GM18511 (cell line): ENCODE results near the gene NEUROD2.

Experiments
- ATAC-seq: cut with Tn5 transposase; IDR thresholded peaks from one replicate; pipeline ENCODE4 v1.9.1; 2021; ENCODE audit warnings: mild to moderate bottlenecking, moderate library complexity; ENCODE audit not compliant: unreplicated experiment

The NEUROD2 gene

DNA sequence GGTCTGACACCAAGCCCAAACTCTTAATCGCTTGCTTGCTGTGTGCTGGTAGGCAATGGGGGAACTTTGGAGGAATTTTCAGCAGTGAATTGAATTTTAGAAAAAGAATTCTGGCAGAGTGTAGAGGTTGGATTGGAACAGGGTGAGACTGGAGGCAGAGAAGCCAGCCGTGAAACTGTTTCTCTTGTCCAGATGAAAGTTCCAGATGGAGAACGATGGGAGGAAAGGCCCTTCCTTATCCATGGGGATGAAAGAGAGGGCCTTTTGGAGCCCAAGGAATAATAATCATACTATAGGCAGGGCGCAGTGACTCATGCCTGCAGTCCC lies 26.0 kb downstream of the NEUROD2 start:
- ATAC-seq: no peak

DNA sequence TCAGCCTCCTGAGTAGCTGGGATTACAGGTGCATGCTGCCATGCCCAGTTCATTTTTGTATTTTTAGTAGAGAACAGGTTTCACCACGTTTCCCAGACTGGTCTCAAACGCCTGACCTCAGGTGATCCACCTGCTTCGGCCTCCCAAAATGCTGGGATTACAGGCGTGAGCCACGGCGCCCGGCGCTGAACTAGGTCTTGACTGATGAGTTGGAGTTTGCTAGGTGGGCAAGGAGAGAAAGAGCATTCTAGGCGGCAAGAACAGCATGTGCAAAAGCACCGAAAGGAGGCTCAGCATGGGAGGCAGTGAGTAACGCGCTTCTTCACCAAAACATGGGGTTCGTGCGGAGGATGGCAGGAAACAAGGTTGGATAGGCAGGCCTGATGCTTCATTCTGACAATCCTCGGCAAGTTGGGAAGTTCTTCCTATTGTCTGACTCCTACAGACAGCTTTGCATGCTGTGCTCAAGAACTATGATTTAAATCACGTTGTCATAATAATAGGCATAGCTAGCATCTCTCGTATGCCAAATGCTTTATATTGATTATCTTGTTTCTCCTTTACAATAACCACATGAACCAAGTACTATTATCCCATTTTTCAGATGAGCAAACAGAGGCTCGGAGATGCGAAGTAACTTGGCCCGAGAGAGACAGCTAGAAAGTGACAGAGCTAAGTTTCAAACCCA lies 26.5 kb downstream of the NEUROD2 start:
- ATAC-seq: no peak

DNA sequence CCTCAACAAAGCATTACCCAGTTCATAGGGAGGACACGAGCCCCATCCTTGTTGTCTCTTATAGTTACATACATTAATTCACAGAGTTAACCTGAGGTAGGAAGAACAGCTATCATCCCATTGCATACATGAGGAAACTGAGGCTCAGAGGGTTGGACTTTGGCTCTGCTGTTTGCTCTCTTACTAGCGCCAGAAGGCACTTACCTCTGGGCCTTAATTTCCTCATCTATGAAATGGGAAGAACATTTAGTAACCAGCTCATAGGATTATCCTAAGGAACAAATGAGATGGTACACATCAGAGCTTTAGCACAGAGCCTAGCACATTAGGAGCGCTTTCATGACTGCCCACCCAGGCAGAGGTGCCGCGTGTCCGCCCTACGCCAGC lies 27.6 kb downstream of the NEUROD2 start:
- ATAC-seq: no peak

DNA sequence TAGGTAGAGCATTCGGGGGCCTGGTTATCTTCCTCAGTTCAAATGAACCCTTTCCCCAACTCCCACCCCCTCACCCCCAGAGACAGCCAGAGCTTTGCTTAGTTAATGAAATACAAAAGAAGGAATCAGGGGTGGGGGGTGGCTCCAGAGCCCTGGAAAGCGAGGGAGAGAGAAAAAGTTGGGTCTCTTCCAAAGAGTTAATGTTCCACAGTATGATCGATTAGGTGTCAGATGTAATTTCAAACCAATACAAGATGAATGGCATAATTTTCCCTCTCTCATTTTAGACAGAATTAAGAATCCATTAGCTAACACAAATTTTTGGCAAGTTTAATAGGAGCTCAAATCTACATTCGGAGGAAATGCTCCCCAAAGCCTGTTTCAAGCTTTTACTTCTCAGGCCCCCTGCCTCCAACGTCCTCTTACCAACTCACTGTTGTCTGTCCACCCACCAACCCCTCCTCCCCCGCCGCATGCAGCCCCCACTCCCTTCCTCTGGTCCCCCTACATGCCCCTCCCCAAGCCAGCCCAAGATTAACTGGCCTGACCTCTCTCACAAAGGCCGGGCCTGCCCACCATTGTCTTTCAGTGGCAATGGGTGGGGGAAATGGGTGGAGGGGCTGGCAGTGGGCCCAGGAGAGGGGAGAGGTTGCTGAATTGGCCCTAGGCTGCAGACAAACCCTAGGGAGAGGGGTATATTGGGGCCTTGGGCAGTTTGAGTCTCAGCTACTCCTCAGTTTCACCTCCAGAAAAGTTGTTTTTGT lies 28.2 kb downstream of the NEUROD2 start:
- ATAC-seq: no peak

DNA sequence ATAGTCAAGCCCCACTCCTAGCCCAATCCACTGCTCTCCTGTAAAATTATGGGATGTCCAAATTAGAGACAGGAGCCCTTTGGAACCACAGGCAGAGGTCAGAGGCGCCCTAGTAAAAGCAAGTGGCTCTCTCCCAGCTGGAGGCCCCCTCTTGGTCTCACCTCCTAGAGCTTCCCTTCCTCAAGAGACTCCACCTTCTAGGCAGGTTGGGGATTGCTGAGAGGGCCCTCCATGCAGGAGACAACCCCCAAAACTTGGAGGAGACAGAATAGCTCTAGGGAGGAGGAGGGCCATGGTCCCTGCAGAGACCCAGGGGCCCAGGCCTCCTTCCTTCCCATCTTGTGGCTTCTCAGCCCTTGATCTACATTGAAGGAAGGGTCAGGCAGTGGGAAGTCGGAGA lies 29.4 kb downstream of the NEUROD2 start:
- no peak for ATAC-seq

DNA sequence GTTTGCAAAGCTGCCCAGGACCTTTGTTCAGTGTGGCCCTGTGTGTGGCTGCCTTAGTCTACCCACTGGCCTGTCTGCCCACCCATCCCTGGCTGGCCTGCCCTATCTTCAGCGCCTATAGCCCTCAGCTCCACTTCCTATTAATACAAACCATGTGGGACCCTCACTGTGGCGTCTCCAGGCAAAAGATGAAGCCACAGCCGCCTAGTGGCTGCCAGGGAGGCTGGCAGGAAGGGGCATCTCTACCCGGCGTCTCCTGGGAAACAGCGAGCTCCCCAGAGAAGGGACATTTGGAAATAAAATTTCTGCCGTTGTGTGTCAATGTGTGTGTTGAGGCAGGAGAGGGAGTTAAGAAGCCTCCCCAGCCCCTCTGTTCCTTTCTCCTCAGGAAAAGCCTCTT lies 31.5 kb downstream of the NEUROD2 start:
- no peak for ATAC-seq

DNA sequence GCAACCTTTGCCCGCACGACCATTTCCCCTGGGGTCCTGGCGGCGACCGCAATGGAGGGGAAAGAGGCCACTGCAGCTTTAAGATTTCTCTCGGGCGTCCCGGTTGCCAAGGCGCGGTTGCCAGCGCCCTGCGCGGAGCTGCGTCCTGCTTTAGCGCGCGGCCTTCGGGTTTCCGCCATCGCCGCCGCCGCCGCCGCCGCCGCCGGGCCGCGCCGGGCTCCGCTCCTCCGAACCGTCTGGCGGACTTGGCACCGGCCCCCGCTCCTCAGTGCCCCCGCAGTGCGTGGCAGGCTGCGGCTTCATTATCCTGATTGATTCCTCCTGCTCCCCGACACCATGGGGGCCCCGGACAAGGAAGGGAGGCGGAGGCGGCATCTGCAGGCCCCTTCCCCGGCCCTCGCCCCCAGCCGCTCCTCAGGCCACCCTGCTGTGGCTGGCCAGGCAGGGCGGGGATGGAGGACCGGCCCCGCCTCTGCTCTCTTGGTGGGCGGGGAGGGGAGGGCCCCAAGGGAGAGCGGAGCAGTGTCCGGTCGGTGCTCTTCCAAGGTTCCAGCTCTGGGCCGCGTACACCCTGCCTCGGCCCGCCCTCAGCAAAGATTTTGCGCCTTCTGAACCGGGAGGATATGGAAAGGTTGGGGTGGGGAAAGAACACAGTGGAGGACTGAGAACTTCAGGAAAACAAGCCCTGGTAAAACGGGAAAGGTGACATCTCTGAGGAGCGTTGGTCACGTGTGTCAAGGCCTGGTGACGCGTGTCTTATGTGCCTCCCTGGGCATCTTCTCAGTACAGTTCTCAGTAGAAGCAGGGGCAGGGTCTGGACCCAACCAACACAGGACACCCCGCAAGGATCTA lies 34.0 kb downstream of the NEUROD2 start:
- no peak for ATAC-seq

DNA sequence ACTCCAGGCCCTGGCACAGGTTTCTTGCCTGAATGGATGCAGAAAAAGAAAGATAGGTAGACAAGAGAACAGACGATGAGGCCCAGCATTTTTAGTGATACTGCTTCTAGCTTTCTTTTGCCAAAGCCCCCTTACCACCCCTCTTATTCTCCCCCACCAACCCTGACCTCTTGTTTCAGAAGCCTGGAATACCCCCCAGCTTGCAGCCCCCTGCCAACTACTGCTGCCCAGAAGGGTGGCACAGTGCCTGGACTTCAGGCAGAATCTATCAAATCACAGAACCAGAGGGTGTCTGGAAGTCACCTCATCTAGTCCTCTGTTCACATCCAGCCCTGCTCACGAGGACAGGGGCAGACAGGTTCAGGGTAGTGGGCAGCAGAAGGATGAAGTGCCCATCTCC lies 35.6 kb downstream of the NEUROD2 start:
- no peak for ATAC-seq

DNA sequence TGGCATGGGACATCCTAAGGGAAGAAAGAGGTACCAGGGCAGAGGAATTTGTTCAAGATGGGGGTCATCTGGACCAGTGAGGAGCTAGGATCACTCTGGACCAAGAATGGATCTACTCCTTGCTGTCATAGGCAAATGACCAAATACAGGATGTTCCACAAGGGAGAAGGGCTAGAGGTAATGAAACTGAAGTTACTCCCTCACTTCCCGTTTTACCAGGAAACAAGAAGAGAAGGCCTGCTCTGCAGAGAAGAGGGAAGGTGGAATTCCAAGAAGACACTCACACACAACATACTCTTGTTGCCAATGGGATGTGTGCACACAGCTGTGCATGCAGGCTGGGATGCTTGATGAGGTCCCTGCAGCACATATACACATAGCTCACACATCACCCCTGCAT lies 38.6 kb downstream of the NEUROD2 start:
- no peak for ATAC-seq

DNA sequence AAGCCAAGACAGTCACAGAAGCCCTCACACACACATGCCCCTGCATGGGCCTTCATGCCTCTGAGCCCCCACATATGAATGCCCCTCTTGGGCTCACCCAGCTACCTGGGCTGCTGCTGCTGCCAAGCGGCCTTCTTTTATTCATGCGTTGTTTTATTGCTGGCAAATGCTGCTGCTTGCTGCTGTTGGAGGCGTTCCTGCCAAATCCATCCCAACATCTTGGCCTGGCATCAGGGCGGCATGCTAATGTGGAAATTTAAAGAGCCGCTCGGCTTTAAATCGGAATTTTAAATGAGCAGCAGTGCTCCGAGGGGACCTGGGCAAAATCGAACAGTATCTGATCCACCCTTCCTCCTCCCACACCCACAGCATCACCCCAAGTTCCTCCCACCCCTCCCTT lies 39.0 kb downstream of the NEUROD2 start:
- ATAC-seq: no peak

DNA sequence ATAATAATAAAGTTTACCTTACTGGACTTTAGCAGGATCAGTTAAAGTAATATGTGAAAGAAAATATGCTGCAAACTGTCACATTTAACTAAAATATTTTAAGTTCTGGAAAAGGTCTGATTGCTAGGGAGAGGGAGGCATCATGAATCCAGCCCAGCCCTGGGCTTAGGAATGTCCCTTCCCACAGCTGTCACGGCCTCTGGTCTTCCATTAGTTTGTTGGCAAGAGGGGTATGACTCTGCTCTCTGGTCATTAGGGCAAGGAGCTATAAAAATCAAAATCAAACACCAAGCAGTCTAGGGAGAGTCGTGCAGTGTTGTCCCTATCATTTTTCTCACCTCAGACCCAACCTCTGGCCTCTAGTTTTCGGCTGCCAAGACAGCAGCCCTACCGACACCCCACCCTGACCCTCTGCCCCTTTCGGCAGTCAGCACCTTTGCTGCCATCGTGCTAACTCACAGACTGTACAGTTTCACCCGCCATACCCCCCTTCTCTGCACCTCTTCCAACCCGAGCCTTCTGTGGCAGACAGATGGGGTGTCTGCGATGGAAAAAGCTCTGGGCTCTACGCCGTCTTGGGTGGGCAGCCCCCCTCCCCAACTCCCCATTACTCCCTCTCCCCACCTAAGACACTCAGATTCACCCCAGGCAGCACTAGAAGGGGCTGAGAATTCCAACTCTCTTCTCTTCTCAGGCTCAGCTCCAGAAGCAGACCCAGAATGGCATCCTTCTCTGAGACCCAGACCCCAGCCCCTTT lies 41.4 kb downstream of the NEUROD2 start:
- ATAC-seq: no peak

DNA sequence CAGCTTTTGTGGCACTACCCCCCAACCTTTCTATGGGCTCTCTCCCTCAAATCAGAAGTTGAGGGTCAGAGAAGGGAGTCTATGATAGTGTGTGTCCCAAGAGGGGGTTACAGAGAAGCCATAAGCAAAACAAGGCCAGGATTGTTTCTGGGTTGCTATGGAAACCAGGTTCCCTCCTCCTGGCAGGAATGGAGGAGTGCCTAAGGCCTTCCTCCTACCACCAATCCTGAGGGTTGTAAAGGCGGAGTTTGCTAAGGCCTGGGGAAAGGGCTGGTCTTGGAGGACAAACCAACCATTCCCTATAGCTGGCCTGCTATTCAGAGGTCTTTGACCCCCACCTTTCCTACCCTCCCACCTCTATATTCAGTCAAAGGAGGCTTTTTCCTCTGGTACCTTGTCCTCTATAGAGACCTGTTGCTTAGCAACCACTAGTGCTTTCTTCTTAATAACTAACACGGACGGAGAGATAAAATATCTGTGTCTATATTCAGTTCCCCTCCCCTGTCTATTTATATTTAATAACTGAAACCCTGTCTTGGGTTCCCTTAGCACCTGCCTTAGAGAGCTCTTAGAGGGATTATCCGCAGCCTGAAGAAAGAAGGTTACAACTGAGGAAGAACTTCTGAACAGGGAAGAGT lies 43.4 kb downstream of the NEUROD2 start:
- no peak for ATAC-seq

DNA sequence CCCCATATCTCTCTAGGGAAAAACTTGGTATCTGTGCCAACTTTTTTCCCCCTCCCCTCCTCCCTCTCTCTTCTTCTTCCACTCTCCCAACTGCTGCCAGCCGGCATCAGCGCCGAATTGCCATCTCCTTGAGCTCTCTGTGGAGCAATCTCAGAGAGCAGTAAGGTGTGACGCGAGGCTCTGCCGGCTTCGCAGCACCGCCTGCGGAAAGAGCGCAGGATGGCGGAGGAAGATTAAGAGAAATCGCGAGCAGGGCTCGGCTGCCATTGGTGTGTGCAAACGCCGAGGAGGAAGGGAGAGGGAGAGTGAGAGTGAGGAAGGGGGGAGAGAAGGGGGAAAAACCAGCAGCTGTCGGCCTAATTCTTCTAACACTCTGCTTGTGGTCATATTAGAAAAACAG lies 44.2 kb downstream of the NEUROD2 start:
- ATAC-seq: no peak

DNA sequence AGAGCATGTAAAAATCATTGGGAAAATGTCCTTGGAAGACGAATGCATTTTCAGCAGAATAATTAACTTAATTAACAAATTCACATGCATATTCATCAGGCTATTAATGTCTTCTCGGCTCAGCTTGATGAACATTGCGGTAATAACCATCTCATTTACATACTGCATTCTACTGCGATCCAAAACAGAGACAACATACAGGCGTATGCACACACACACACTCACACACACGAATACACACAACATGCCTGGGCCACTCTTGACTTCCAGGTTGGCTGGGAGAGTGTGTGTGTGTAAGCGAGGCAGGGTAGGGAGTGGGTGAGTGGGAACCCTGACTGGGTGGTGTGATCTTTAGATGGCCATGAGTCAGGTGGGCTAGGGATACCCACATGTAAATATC lies 44.7 kb downstream of the NEUROD2 start:
- no peak for ATAC-seq

DNA sequence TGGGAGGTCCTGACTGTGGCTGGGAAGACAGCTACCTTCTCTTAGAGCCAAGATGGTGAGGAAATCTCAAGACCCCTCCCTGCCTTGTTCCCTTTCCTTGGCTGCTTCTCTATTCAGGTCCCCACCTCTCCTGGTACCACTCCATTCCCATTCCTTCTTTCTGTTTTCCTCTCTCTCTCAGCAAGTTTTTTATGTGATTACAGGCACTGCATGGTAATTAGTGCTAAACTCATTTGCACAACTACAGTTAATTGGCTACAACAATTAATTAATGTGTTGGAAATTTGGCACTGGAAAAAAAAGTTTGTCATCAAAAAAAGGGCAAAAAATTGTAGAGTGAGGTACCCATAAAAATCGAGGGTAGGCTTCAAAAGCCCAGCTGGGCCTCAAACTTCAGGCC lies 45.3 kb downstream of the NEUROD2 start:
- no peak for ATAC-seq

DNA sequence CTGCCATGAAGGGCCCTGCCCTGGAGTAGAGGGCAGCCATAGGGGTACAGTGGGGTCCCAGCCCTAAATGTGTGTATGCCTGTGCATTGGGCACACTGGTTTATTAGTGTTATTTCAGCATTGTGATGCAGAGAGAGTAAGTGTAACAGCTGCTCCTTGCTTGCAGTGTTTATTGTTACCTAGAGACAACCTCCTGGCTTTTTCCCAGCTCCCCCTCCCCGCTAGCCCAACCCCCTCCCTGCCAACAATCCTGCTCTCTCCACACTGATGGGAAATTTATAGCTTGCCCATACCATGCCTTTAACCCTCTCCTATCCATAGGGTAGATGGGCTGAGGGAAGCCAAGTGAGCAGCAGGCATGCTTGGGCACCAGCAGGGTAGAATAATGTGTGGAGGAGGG lies 51.3 kb downstream of the NEUROD2 start:
- ATAC-seq: no peak

DNA sequence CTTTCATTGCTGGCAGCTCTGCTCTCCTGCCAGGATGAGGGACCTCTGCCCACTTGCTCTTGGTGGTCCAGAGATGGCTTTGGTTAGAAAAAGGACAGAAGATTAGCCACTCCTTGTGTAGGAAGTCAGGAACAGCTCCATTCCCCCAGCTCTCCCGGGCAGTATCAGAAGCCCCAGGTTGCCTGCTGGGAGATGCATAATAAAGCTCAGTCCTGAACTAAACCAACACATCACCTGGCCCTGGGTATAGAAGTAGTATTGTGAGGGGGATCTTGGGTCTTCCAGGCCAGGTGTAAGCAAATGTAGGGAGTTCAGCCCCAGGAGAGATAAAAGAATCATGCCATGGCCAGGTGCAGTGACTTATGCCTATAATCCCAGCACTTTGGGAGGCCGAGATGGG lies 52.4 kb downstream of the NEUROD2 start:
- no peak for ATAC-seq
